ENCODE measurements around the gene TMEM185A.

DNA sequence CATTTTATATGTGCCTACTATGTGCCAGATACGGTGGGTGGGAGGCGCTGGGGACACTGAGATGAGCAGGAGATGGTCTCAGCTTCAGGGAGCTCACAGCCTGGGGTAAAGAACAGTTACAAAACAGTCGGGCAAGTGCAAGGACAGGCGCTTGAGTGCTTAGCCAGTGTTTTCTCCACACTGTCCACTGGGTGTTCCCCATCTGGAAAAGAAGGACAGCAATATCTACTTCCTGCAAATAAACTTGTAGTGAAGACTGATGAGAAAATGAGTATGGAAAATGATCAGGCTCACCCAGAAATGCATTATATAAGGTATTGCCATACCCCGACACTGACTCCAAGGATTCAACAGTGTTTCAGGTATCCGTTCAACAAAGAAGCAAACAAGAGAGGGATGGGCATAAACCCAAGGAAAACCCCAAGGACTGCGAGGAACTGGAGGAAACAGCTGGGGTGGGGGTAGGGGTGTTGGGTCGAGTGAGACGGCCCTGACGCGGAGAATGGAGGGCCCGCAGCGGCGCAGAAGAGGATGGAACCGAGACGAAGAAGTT is 835 bp downstream of the TMEM185A start:
- TF ChIP-seq, protein P1, sequence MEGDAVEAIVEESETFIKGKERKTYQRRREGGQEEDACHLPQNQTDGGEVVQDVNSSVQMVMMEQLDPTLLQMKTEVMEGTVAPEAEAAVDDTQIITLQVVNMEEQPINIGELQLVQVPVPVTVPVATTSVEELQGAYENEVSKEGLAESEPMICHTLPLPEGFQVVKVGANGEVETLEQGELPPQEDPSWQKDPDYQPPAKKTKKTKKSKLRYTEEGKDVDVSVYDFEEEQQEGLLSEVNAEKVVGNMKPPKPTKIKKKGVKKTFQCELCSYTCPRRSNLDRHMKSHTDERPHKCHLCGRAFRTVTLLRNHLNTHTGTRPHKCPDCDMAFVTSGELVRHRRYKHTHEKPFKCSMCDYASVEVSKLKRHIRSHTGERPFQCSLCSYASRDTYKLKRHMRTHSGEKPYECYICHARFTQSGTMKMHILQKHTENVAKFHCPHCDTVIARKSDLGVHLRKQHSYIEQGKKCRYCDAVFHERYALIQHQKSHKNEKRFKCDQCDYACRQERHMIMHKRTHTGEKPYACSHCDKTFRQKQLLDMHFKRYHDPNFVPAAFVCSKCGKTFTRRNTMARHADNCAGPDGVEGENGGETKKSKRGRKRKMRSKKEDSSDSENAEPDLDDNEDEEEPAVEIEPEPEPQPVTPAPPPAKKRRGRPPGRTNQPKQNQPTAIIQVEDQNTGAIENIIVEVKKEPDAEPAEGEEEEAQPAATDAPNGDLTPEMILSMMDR (IDR thresholded peaks at IDR 0.05; ENCODE audit: low read depth, low read length) = no peak
- no peak for TF ChIP-seq POLR2A (IDR thresholded peaks at IDR 0.05; ENCODE audit: extremely low read depth, insufficient read length)

Data from NB4 (cell line).